Karpas-422 (cell line): ENCODE data around the gene SH3RF1. TPM values are rescaled to one million over a fixed set of nuclear protein-coding genes. Genes with fewer than 3 reads are reported as not detected.

Experiments
- DNase-seq: peaks from one replicate; pipeline ENCODE4 v3.0.0-alpha.2; 2015
- H2AFZ ChIP-seq: fragments of 200-600 bp; sonication (generic); 2 replicates; pipeline ENCODE4 v1.6.1; 2014; ENCODE audit warnings: antibody characterized with exemption, low read length, mixed read lengths
- H3K27ac ChIP-seq: fragments of 200-600 bp; sonication (generic); 2 replicates; pipeline ENCODE4 v1.5.1; 2014; ENCODE audit warnings: mild to moderate bottlenecking, low read length, moderate library complexity
- H3K27me3 ChIP-seq: fragments of 200-600 bp; sonication (generic); 2 replicates; pipeline ENCODE4 v1.6.1; 2014; ENCODE audit warnings: low read length, mixed read lengths
- H3K36me3 ChIP-seq: fragments of 200-600 bp; sonication (generic); 2 replicates; pipeline ENCODE4 v1.6.1; 2014; ENCODE audit warnings: low read length, mixed read lengths; ENCODE audit not compliant: insufficient read depth
- H3K4me1 ChIP-seq: fragments of 200-600 bp; sonication (generic); 2 replicates; pipeline ENCODE4 v1.6.1; 2014; ENCODE audit warnings: mild to moderate bottlenecking, low read length, mixed read lengths
- H3K4me2 ChIP-seq: fragments of 200-600 bp; sonication (generic); 2 replicates; pipeline ENCODE4 v1.6.1; 2014; ENCODE audit warnings: low read length, low read depth, mild to moderate bottlenecking; ENCODE audit not compliant: poor library complexity, severe bottlenecking
- H3K4me3 ChIP-seq: fragments of 200-600 bp; sonication (generic); 2 replicates; pipeline ENCODE4 v1.5.1; 2014; ENCODE audit warnings: mild to moderate bottlenecking, antibody characterized with exemption, low read length, mixed read lengths
- H3K79me2 ChIP-seq: fragments of 200-600 bp; sonication (generic); 2 replicates; pipeline ENCODE4 v1.6.1; 2014; ENCODE audit warnings: mild to moderate bottlenecking, low read length, mixed read lengths
- H3K9ac ChIP-seq: fragments of 200-600 bp; sonication (generic); 2 replicates; pipeline ENCODE4 v1.6.0; 2014; ENCODE audit warnings: low read length
- H3K9me2 ChIP-seq: fragments of 200-600 bp; sonication (generic), shearing (Covaris generic); replicated peaks from 2 replicates; pipeline ENCODE4 v1.6.0; 2014; ENCODE audit warnings: mild to moderate bottlenecking, low read length, moderate library complexity; ENCODE audit not compliant: insufficient read depth
- H3K9me3 ChIP-seq: fragments of 300-700, 200-600 bp; sonication (generic); 2 replicates; pipeline ENCODE4 v1.6.1; 2014; ENCODE audit warnings: low read length, mixed read lengths
- H4K20me1 ChIP-seq: fragments of 200-600 bp; sonication (generic); 2 replicates; pipeline ENCODE4 v1.6.1; 2014; ENCODE audit warnings: mild to moderate bottlenecking, antibody characterized with exemption, low read length, low read depth; ENCODE audit not compliant: insufficient read depth
- total RNA-seq: library from RNA; depleted of rRNA; stranded (reverse); fragments of >200 nt; shearing (Covaris generic); gene quantifications from 2 replicates; pipeline ENCODE4 v1.2.3, GENCODE V29; 2014; ENCODE audit warnings: low replicate concordance

Gene SH3RF1
- total RNA-seq, 1 experiment from 2014 or later = not detected

- H3K27me3 ChIP-seq = no peaks in the 10 kb centered on the region
- no peaks in the 10 kb centered on the region for H3K9me3 ChIP-seq
- H3K27ac ChIP-seq = no peak overlapping the region
- no peaks in the 10 kb centered on the region for H3K36me3 ChIP-seq
- H3K9me2 ChIP-seq = no peaks in the 10 kb centered on the region
- H3K4me3 ChIP-seq = no peak overlapping the region
- H2AFZ ChIP-seq = no peak overlapping the region
- H3K4me1 ChIP-seq = no peaks in the 10 kb centered on the region
- no peaks in the 10 kb centered on the region for H4K20me1 ChIP-seq
- no peak for DNase-seq
- H3K4me2 ChIP-seq = no peak overlapping the region
- H3K9ac ChIP-seq = no peak overlapping the region
- H3K79me2 ChIP-seq = no peaks in the 10 kb centered on the region
These were observed 39.0 kb downstream of the SH3RF1 start for GRCh38 chr4:169231647-169232262.

DNA sequence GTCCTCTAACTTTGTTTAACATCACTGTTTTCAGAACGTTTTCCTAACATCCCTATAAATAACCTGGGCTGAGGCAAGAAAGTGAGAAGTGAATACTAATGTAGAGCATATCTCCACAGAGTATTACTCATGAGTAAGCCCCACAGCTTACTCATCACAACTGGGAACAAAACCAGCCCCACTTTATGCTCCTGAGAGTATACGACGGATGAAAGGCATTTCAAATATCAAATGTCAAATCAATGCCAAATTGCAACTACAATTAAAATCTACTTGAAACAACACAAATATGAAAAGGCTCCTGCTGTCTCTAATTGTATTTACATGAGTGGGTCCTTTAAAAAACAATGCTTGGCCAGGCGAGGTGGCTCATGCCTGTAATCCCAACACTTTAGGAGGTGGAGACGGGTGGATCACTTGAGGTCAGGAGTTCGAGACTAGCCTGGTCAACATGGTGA lies 41.2 kb downstream of the SH3RF1 start:
- Histone ChIP-seq H3K9me2 (no peaks in the 10 kb centered on the region), H2AFZ (no peak overlapping the region), H3K4me2 (no peak overlapping the region), H3K79me2 (no peaks in the 10 kb centered on the region), H3K4me1 (no peaks in the 10 kb centered on the region), H3K9me3 (no peaks in the 10 kb centered on the region), H3K27ac (no peak overlapping the region), H4K20me1 (no peaks in the 10 kb centered on the region), H3K9ac (no peak overlapping the region), H3K27me3 (no peaks in the 10 kb centered on the region), H3K4me3 (no peak overlapping the region), H3K36me3 (no peaks in the 10 kb centered on the region)
- no peak for DNase-seq

DNA sequence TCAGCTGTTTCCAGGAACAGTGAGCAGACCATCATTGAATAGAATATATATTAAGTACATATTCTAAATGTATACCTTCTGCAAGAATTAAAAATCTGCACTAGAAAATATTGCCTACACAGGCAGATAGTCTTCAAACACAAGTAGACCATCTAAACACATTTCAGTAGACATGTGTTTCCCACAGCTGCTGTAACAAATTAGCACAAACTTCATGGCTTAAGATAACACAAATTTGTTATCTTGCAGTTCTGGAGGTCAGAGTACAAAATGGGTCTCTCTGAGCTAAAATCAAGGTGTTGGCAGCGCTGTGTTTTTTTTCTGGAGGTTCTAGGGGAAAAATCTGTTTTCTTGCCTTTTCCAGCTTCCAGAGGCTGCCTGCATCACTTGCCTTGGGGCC lies 42.7 kb downstream of the SH3RF1 start:
- no peak overlapping the region for H3K4me2 ChIP-seq
- H3K4me3 ChIP-seq = no peak overlapping the region
- no peaks in the 10 kb centered on the region for H3K36me3 ChIP-seq
- no peak overlapping the region for H3K9ac ChIP-seq
- DNase-seq = no peak
- H3K4me1 ChIP-seq = no peaks in the 10 kb centered on the region
- no peak overlapping the region for H2AFZ ChIP-seq
- no peaks in the 10 kb centered on the region for H4K20me1 ChIP-seq
- H3K9me3 ChIP-seq = no peaks in the 10 kb centered on the region
- H3K79me2 ChIP-seq = no peaks in the 10 kb centered on the region
- no peaks in the 10 kb centered on the region for H3K27me3 ChIP-seq
- no peaks in the 10 kb centered on the region for H3K9me2 ChIP-seq
- H3K27ac ChIP-seq = no peak overlapping the region

DNA sequence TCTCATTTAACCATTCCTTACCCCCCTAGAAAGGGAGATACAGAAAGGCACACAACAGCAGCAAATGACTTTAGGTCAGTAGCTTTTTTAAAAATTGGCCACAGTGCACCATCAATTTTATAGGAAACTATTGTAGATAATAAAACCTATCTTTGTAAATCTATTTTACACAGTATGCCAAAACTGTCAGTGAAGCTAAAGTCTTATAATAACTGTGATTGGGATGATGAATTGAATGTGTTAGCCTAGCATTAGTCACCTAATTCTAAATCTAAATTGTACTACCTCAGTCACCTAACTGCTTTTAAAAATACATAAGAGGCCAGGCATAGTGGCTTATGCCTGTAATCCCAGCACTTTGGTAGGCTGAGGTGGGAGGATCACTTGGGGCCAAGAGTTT lies 44.2 kb downstream of the SH3RF1 start:
- Histone ChIP-seq H3K9me2 (no peaks in the 10 kb centered on the region), H3K36me3 (no peaks in the 10 kb centered on the region), H3K27me3 (no peaks in the 10 kb centered on the region), H3K4me1 (no peaks in the 10 kb centered on the region), H2AFZ (no peak overlapping the region), H3K9ac (no peak overlapping the region), H3K79me2 (no peaks in the 10 kb centered on the region), H3K4me3 (no peak overlapping the region), H4K20me1 (no peaks in the 10 kb centered on the region), H3K27ac (no peak overlapping the region), H3K9me3 (no peaks in the 10 kb centered on the region), H3K4me2 (no peak overlapping the region)
- DNase-seq = no peak

DNA sequence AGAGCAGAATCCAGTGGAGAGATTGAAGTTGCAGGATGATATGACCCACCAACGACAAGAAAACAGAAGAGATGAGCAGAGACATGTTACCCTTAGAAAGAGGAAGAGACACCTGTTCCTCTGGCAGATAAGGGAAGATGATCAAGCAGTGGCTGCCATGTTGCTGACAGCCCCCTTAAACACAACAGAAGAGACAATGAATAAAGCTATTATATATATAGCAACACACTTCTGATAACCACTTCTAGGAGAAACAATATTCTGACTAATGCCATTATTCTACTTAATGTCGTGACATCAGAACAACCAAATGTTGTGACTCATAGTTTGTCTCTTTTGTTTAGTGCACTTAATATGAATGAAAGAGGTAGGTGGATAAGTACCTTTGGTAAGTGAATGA lies 44.9 kb downstream of the SH3RF1 start:
- Histone ChIP-seq H3K79me2 (no peaks in the 10 kb centered on the region), H3K27me3 (no peaks in the 10 kb centered on the region), H3K4me2 (no peak overlapping the region), H3K27ac (no peak overlapping the region), H4K20me1 (no peaks in the 10 kb centered on the region), H3K9me2 (no peaks in the 10 kb centered on the region), H3K36me3 (no peaks in the 10 kb centered on the region), H3K4me3 (no peak overlapping the region), H3K9ac (no peak overlapping the region), H2AFZ (no peak overlapping the region), H3K9me3 (no peaks in the 10 kb centered on the region), H3K4me1 (no peaks in the 10 kb centered on the region)
- DNase-seq = no peak

GRCh38 chr4:169225058-169225751 lies 45.6 kb downstream of the SH3RF1 start:
- no peaks in the 10 kb centered on the region for H4K20me1 ChIP-seq
- no peak overlapping the region for H3K27ac ChIP-seq
- H3K4me2 ChIP-seq = no peak overlapping the region
- H3K36me3 ChIP-seq = no peaks in the 10 kb centered on the region
- DNase-seq = no peak
- no peak overlapping the region for H3K4me3 ChIP-seq
- no peaks in the 10 kb centered on the region for H3K27me3 ChIP-seq
- H2AFZ ChIP-seq = no peak overlapping the region
- no peaks in the 10 kb centered on the region for H3K4me1 ChIP-seq
- no peaks in the 10 kb centered on the region for H3K9me3 ChIP-seq
- H3K9ac ChIP-seq = no peak overlapping the region
- no peaks in the 10 kb centered on the region for H3K9me2 ChIP-seq
- H3K79me2 ChIP-seq = no peaks in the 10 kb centered on the region

DNA sequence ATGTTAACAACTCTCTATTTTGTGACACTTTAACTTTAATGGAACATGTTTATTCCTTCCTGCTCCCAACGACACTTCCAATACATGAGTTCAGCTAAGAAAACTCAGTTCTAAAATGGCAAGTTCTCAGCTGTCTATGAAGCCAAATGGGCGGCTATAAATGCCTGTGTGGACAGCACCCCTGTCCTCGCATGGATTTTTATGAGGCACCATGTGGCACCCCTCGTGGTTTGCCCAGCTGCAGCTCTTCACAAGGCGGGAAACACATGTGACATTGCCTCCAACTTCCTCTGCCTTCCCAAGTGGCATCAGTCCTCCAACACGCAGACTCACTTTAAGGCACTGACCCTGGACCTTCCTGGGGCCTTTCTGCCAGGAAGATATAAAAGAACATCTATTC lies 48.0 kb downstream of the SH3RF1 start:
- H2AFZ ChIP-seq = no peak overlapping the region
- no peaks in the 10 kb centered on the region for H3K27me3 ChIP-seq
- no peak overlapping the region for H3K9ac ChIP-seq
- no peaks in the 10 kb centered on the region for H3K36me3 ChIP-seq
- no peaks in the 10 kb centered on the region for H3K4me1 ChIP-seq
- DNase-seq = no peak
- H3K27ac ChIP-seq = no peak overlapping the region
- no peaks in the 10 kb centered on the region for H3K79me2 ChIP-seq
- H3K4me3 ChIP-seq = no peak overlapping the region
- H4K20me1 ChIP-seq = no peaks in the 10 kb centered on the region
- H3K9me3 ChIP-seq = no peaks in the 10 kb centered on the region
- no peak overlapping the region for H3K4me2 ChIP-seq
- H3K9me2 ChIP-seq = no peaks in the 10 kb centered on the region

DNA sequence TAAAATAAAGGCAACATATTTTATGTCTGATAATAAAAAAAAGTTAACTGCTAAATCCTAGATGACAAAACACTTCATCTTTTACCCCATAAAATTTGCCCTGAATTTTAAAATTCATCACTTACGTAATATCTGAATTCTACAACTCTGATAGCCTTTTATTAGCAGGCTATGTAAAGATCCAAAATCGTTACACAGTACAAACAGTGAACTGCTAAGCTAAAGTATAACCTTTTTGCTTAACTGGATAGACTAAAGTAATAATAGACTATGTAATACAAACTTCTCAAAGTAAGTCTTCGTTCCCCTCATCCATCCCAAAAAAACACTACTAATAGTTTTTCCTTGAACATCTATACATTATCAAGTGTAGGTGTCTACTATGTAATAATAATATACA lies 49.1 kb downstream of the SH3RF1 start:
- no peak overlapping the region for H3K4me3 ChIP-seq
- no peaks in the 10 kb centered on the region for H3K27me3 ChIP-seq
- no peaks in the 10 kb centered on the region for H3K79me2 ChIP-seq
- no peak overlapping the region for H2AFZ ChIP-seq
- no peak overlapping the region for H3K4me2 ChIP-seq
- H3K9me3 ChIP-seq = no peaks in the 10 kb centered on the region
- no peaks in the 10 kb centered on the region for H3K36me3 ChIP-seq
- H3K9ac ChIP-seq = no peak overlapping the region
- no peak for DNase-seq
- H3K9me2 ChIP-seq = no peaks in the 10 kb centered on the region
- H3K4me1 ChIP-seq = no peaks in the 10 kb centered on the region
- H4K20me1 ChIP-seq = no peaks in the 10 kb centered on the region
- H3K27ac ChIP-seq = no peak overlapping the region
